Colonic mucosa (tissue), 4 donors: ENCODE measurements around the gene EPHB4. TPM values are rescaled to one million over a fixed set of nuclear protein-coding genes. Genes with fewer than 3 reads are reported as not detected.

Experiments used
- DNase-seq: peaks from one replicate; pipeline ENCODE4 v3.0.0-alpha.2; 2020
- H3K27ac ChIP-seq: fragments of 200-600 bp; one replicate; pipeline ENCODE4 v1.8.0; 2021
- H3K27me3 ChIP-seq: fragments of 200-600 bp; one replicate; pipeline ENCODE4 v1.8.0; 2021
- H3K36me3 ChIP-seq: fragments of 200-600 bp; one replicate; pipeline ENCODE4 v1.8.0; 2021
- H3K4me1 ChIP-seq: fragments of 200-600 bp; one replicate; pipeline ENCODE4 v1.8.0; 2021; ENCODE audit warnings: mild to moderate bottlenecking
- H3K4me3 ChIP-seq: fragments of 200-600 bp; one replicate; pipeline ENCODE4 v1.8.0; 2021
- H3K9ac ChIP-seq, 2 donors: one replicate each; pipeline ENCODE4 v1.7.0; 2013; ENCODE audit warnings: control low read depth in 2 of 2, low read depth in 2 of 2, low read length in 2 of 2
- H3K9me3 ChIP-seq: fragments of 200-600 bp; one replicate; pipeline ENCODE4 v1.8.0; 2021
- intact Hi-C: fragments of 100-400 bp; cut with DNase I; formaldehyde crosslinking; loops from one replicate; pipeline ENCODE4 v1.14.1; 2022
- total RNA-seq, 2 donors: library from RNA; stranded (reverse); fragmentation: NEBNext Ultra II Directional in 1 of 2; extraction: Animal tissue kit (Norgen Biotek cat#: 25700) in 1 of 2; gene quantifications; one replicate each; pipeline ENCODE4 v1.2.1, GENCODE V29; 2021
- TF ChIP-seq, protein P1 (sequence below): fragments of 200-600 bp; IDR thresholded peaks from one replicate; pipeline ENCODE4 v1.8.0; 2022; ENCODE audit warnings: antibody characterized with exemption, mild to moderate bottlenecking
- donor health status: healthy.
- donor health status: DM: no; HTN: no; CAD: no.
- donor health status: DM: no; HTN: no; CAD: no.

The EPHB4 gene
- total RNA-seq, 2 donors from 2014 or later = 43.1 to 75.9 TPM

- Histone ChIP-seq H3K4me3 (no peak overlapping the region), H3K36me3 (no peaks in the 10 kb centered on the region), H3K4me1 (no peaks in the 10 kb centered on the region), H3K9ac (no peak overlapping the region), H3K27me3 (no peaks in the 10 kb centered on the region), H3K9me3 (no peaks in the 10 kb centered on the region), H3K27ac (no peak overlapping the region)
- intact Hi-C loops = no loop called here
- DNase-seq = no peak
- TF ChIP-seq, protein P1, sequence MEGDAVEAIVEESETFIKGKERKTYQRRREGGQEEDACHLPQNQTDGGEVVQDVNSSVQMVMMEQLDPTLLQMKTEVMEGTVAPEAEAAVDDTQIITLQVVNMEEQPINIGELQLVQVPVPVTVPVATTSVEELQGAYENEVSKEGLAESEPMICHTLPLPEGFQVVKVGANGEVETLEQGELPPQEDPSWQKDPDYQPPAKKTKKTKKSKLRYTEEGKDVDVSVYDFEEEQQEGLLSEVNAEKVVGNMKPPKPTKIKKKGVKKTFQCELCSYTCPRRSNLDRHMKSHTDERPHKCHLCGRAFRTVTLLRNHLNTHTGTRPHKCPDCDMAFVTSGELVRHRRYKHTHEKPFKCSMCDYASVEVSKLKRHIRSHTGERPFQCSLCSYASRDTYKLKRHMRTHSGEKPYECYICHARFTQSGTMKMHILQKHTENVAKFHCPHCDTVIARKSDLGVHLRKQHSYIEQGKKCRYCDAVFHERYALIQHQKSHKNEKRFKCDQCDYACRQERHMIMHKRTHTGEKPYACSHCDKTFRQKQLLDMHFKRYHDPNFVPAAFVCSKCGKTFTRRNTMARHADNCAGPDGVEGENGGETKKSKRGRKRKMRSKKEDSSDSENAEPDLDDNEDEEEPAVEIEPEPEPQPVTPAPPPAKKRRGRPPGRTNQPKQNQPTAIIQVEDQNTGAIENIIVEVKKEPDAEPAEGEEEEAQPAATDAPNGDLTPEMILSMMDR = no peak
Observed at GRCh38 chr7:100783804-100784203, 43.5 kb downstream of the EPHB4 start.

DNA sequence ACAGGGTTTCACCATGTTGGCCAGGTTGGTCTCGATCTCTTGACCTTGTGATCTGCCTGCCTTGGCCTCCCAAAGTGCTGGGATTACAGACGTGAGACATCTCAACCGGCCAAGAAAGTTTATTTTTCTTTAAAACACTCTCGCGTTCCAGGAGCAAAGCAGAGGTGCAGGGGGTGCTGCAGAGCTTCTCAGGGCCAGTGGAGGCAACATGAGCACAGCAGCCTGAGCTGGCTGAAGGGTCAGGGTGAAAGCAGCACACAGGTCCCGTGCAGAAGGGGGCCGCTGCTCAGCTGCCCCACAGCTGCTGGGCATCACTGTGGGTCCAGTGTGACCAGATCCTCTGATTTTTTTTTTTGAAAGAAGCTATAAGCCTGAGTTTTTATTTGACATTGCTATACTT, 46.1 kb downstream of the EPHB4 start:
- intact Hi-C loops = no loop called here
- DNase-seq = no peak
- H3K4me3 ChIP-seq = no peak overlapping the region
- no peaks in the 10 kb centered on the region for H3K9me3 ChIP-seq
- no peaks in the 10 kb centered on the region for H3K4me1 ChIP-seq
- no peak overlapping the region for H3K27ac ChIP-seq
- no peaks in the 10 kb centered on the region for H3K36me3 ChIP-seq
- H3K27me3 ChIP-seq = no peaks in the 10 kb centered on the region
- H3K9ac ChIP-seq = no peak overlapping the region
- TF ChIP-seq, protein P1 = no peak

- no peaks in the 10 kb centered on the region for H3K27me3 ChIP-seq
- TF ChIP-seq, protein P1 = no peak
- H3K4me1 ChIP-seq = no peaks in the 10 kb centered on the region
- intact Hi-C loops = no loop called here
- no peaks in the 10 kb centered on the region for H3K36me3 ChIP-seq
- H3K4me3 ChIP-seq = no peak overlapping the region
- DNase-seq = no peak
- H3K27ac ChIP-seq = no peak overlapping the region
- no peak overlapping the region for H3K9ac ChIP-seq
- no peaks in the 10 kb centered on the region for H3K9me3 ChIP-seq
Observed at GRCh38 chr7:100779359-100779758, 48.0 kb downstream of the EPHB4 start.

DNA sequence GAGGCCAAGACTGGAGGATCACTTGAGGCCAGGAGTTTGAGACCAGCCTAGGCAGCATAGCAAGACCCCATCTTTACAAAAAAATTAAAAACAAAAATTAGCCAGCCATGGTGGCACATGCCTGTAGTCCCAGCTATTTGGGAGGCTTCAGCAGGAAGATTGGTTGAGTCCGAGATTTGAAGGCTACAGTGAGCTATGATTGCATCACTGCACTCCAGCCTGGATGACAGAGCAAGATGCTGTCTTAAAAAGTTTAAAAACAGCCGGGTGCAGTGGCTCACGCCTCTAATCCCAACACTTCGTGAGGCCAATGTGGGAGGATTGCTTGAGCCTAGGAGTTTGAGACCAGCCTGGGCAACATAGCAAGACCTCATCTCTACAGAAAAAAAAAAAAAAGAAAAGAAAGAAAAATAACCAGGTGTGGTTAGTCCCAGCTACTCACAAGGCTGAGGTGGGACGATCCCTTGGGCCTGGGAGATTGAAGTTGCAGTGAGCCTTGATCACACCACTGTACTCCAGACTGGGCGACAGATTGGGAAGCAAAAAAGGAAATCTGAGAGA, 49.2 kb downstream of the EPHB4 start:
- Histone ChIP-seq H3K9me3 (no peaks in the 10 kb centered on the region), H3K4me3 (no peak overlapping the region), H3K9ac (no peak overlapping the region), H3K36me3 (no peaks in the 10 kb centered on the region), H3K27ac (no peak overlapping the region), H3K27me3 (no peaks in the 10 kb centered on the region), H3K4me1 (no peaks in the 10 kb centered on the region)
- intact Hi-C loops = no loop called here
- no peak for DNase-seq
- TF ChIP-seq, protein P1 = no peak

DNA sequence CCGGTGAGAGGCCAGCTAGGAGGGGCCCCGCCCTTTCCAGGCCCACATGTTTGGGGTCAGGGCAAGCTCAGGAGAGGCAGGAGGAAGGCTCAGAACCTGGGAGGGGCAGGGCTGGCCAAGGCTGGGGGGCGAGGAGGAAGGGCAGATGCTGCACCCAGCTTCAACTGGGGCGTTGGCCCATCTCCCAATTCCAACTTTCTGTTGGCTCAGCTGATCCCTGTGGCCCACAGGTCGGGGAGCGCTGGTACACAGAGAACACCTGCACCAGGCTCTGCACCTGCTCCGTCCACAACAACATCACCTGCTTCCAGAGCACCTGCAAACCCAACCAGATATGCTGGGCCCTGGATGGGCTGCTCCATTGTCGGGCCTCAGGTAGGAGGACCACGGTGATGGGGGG, 53.8 kb downstream of the EPHB4 start:
- intact Hi-C loops = no loop called here
- H3K9me3 ChIP-seq = no peaks in the 10 kb centered on the region
- TF ChIP-seq, protein P1 = no peak
- no peaks in the 10 kb centered on the region for H3K4me1 ChIP-seq
- H3K27me3 ChIP-seq = no peaks in the 10 kb centered on the region
- H3K27ac ChIP-seq = no peak overlapping the region
- no peak overlapping the region for H3K4me3 ChIP-seq
- H3K9ac ChIP-seq = no peak overlapping the region
- no peaks in the 10 kb centered on the region for H3K36me3 ChIP-seq
- no peak for DNase-seq
